Heart left ventricle (tissue), 13 donors: ENCODE data around the gene MAST4.

Experiments used
- CTCF ChIP-seq, 12 donors: fragments of 200-600 bp; sonication (generic) in 4 of 12; IDR thresholded peaks; one replicate each; pipeline versions ENCODE4 v1.5.0 to v1.8.0; 2018 to 2022; ENCODE audit warnings: antibody characterized with exemption in 12 of 12, mild to moderate bottlenecking in 5 of 12
- POLR2A ChIP-seq, 2 donors: fragments of 450-650 bp; IDR thresholded peaks; one replicate each; pipeline ENCODE4 v1.6.1; 2017; ENCODE audit warnings: antibody characterized with exemption in 2 of 2, mild to moderate bottlenecking in 2 of 2, moderate library complexity in 2 of 2
- donor health status: ischemic (EF 13 %, LVEDD 7.1; RV severe dilation, severe dysfunction).
- donor health status: DM: no; HTN: yes; CAD: no.
- donor health status: DM: no; HTN: no; CAD: no.
- donor health status: ischemic (EF 25% LVEDD 6.9; RV normal size, moderate dysfunction).
- donor health status: ischemic (EF 25% LVEDD 5.7; RV mildly dilated, moderate dysfunction).
- donor health status: ischemic (EF 35%, LVEDD 5.7; RV mildly dilated, moderate dysfunction).
- donor health status: nonischemic (EF 11% LVEDD 7.7; RV severe dilation, severe dysfunction).
- donor health status: DM: yes; HTN: yes; CAD: no.
- donor health status: PGD.
- donor health status: ischemic (EF 29% LVEDD 5.4; RV normal size, mild dysfunction).
- donor health status: nonischemic (EF 23%, LVEDD 6.1; RV moderate dilation, normal function).

GRCh38 chr5:67163231-67163756 lies 567.1 kb downstream of the MAST4 start:
- TF ChIP-seq POLR2A (IDR thresholded peaks at IDR 0.05) (no peak), CTCF (IDR thresholded peaks at IDR 0.05) (no peak)
